Measurements from ENCODE around the gene PEX14. TPM values are rescaled to one million over a fixed set of nuclear protein-coding genes. Genes with fewer than 3 reads are reported as not detected.

The PEX14 gene
- total and polyA plus RNA-seq, 5 donors = 17.5 to 24.6 (median 20.8) TPM

DNA sequence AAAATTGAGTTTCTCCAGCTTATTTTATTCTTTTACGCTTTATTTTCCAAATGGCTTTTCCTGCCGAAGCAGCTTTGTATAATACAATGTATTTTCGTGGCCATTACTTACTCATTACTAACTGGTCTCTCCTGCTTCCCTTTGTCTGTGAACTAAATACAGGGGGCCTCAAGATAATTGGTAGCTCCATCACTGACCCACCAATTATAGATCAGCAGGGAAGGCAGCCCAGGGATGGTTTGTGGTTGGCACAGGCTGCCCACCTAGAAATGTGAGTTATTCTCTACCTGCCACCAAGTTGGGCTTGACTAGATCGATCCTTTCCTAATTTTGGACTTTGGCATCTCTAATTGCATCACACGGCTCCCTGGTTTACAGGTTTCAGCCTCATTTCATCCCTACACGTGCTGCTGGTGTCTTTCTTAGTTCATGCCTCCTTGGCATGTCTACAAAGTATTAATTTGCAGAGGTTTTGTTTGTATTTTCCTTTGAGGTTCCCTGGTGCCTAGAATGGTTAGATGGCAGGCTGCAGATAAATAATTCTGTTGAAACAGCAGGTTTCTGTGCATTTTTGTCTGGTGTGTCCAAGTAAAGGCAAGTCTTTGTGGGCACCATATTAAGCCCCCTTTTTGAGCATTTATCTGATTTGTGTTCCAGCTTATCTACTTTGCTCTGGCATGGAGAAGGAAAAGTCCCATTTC, 35.2 kb downstream of the PEX14 start:
- 83% methylated on average over 6 of the region's 6 CpGs for WGBS
- DNase-seq = no peak
- intact Hi-C loops (cut with DNase I) = loop anchor here in 3 of 4 donors (5.0 to 10.0 kb wide), 3 partner anchors 355 to 435 kb away; no protein-coding TSS in a partner anchor

GRCh38 chr1:10510520-10511493, 36.1 kb downstream of the PEX14 start:
- no peak overlapping the region for H3K27ac ChIP-seq (ENCODE audit: low read length)
- intact Hi-C loops (cut with DNase I) = loop anchor here in 3 of 4 donors (5.0 to 10.0 kb wide), 3 partner anchors 354 to 434 kb away; no protein-coding TSS in a partner anchor
- ATAC-seq = peak in 1 of 2 donors; percentile 49
- no peak for DNase-seq
- H3K9me3 ChIP-seq (ENCODE audit: control insufficient read depth, low read length) = no peaks in the 10 kb centered on the region
- no peaks in the 10 kb centered on the region for H3K27me3 ChIP-seq (ENCODE audit: control insufficient read depth, insufficient read depth)
- 39% methylated on average over 12 of the region's 12 CpGs for WGBS
- H3K4me3 ChIP-seq (ENCODE audit: low read length) = no peak overlapping the region
- peaks cover 11% of the 10 kb centered on the region for H3K4me1 ChIP-seq (ENCODE audit: control insufficient read depth, insufficient read depth, low read length)

More for the DNA sequence above, 35.2 kb downstream of the PEX14 start:
- no peaks in the 10 kb centered on the region for H3K9me3 ChIP-seq (ENCODE audit: control insufficient read depth, low read length)
- ATAC-seq = no peak
- H3K27ac ChIP-seq (ENCODE audit: low read length) = no peak overlapping the region
- H3K4me3 ChIP-seq (ENCODE audit: low read length) = no peak overlapping the region
- H3K27me3 ChIP-seq (ENCODE audit: control insufficient read depth, insufficient read depth) = no peaks in the 10 kb centered on the region
- peaks cover 11% of the 10 kb centered on the region for H3K4me1 ChIP-seq (ENCODE audit: control insufficient read depth, insufficient read depth, low read length)

DNA sequence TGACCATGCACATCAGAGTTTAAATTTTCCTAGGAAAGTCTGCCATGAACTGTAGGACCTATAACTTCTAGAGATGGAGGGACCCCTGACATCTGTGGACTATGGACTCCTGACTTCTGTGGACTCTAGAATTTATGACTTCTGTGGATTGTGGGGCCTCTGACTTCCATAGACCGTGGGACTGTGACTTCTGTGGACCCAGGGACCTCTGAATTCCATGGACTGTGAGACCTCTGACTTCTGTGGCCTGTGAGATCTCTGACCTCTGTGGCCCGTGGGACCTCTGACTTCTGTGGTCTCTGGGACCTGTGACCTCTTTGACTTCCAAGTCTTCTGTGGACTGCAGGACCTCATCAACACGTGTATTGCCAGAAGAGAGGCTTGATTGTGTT, 36.7 kb downstream of the PEX14 start:
- DNase-seq (no peak), ATAC-seq (no peak)
- 65% methylated on average over 3 of the region's 3 CpGs for WGBS
- Histone ChIP-seq H3K27ac (ENCODE audit: low read length) (no peak overlapping the region), H3K9me3 (ENCODE audit: control insufficient read depth, low read length) (no peaks in the 10 kb centered on the region), H3K4me3 (ENCODE audit: low read length) (no peak overlapping the region), H3K27me3 (ENCODE audit: control insufficient read depth, insufficient read depth) (no peaks in the 10 kb centered on the region), H3K4me1 (ENCODE audit: control insufficient read depth, insufficient read depth, low read length) (peaks cover 11% of the 10 kb centered on the region)
- intact Hi-C loops (cut with DNase I) = loop anchor here in 3 of 4 donors (5.0 to 10.0 kb wide), 3 partner anchors 353 to 433 kb away; no protein-coding TSS in a partner anchor

DNA sequence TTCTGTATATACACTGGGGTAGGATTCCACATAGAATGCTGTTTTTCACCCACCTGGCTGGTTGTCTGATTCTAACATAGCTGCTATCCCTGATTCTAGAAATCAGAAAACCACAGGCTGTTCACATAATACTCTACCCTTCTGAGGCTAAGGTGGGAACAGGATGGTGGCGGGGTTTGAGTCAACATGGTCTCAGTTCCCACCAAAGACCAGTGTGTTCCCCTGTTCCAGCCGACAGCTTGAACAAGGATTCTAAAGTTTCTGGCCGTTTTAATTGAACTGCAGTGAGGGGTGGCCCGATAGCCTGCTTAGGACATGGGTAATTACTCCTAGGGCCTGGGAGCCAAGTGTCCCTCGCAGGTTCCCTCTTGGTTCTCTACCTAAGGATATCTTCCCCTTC, 38.4 kb downstream of the PEX14 start:
- intact Hi-C loops (cut with DNase I) = loop anchor here in 3 of 4 donors (5.0 to 10.0 kb wide), 3 partner anchors 352 to 432 kb away; no protein-coding TSS in a partner anchor
- 94% methylated on average over 5 of the region's 5 CpGs for WGBS
- no peak overlapping the region for H3K27ac ChIP-seq (ENCODE audit: low read length)
- H3K27me3 ChIP-seq (ENCODE audit: control insufficient read depth, insufficient read depth) = no peaks in the 10 kb centered on the region
- H3K4me1 ChIP-seq (ENCODE audit: control insufficient read depth, insufficient read depth, low read length) = peaks cover 14% of the 10 kb centered on the region
- ATAC-seq (no peak), DNase-seq (no peak)
- H3K9me3 ChIP-seq (ENCODE audit: control insufficient read depth, low read length) = no peaks in the 10 kb centered on the region
- no peak overlapping the region for H3K4me3 ChIP-seq (ENCODE audit: low read length)

DNA sequence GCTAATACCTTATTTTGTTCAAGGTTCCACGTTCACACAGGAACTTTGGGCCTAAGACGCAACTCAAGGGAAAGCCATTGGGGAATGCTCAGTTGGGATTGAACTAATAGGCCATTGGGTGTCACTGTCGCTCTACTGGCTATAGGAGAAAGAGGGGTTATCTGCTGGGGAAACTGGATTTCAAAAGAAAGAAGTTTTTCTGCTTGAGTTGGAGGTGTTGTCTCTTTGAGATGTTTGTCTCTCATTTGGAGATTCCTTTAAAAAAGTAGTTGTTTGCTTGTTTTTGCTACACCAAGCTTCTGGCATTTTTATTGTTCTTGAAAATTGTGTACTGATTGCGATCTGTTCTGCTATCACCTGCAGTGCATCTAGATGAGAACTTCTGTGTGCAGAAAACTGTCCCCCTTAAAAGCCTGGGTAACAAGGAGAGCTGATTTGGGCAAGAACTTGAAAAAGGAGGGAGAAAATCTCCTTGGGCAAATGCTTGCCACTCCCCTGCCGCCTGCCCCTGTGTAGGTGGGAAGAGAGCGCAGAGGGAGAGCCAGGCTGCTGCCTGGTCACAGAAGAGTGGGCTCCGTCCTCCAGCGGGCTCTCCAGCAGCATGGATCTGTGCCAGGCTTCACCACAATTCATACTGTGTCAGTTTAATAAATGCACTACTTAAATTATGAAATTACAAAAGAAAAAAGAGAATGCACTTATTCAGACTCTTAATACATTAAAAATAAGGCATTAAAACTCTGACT, 39.9 kb downstream of the PEX14 start:
- H3K9me3 ChIP-seq (ENCODE audit: control insufficient read depth, low read length) = no peaks in the 10 kb centered on the region

GRCh38 chr1:10515301-10515975, 40.7 kb downstream of the PEX14 start:
- Histone ChIP-seq H3K9me3 (ENCODE audit: control insufficient read depth, low read length) (no peaks in the 10 kb centered on the region), H3K27me3 (ENCODE audit: control insufficient read depth, insufficient read depth) (no peaks in the 10 kb centered on the region), H3K27ac (ENCODE audit: low read length) (no peak overlapping the region), H3K4me1 (ENCODE audit: control insufficient read depth, insufficient read depth, low read length) (peaks cover 13% of the 10 kb centered on the region), H3K4me3 (ENCODE audit: low read length) (no peak overlapping the region)
- ATAC-seq (no peak), DNase-seq (no peak)
- WGBS = 75% methylated on average over 10 of the region's 10 CpGs
- intact Hi-C loops (cut with DNase I) = loop anchor here in 2 of 4 donors (5.0 to 10.0 kb wide), 3 partner anchors 349 to 429 kb away; no protein-coding TSS in a partner anchor

More for the DNA sequence above, 39.9 kb downstream of the PEX14 start:
- peaks cover 14% of the 10 kb centered on the region for H3K4me1 ChIP-seq (ENCODE audit: control insufficient read depth, insufficient read depth, low read length)
- WGBS = 72% methylated on average over 8 of the region's 8 CpGs
- DNase-seq (no peak), ATAC-seq (no peak)
- no peaks in the 10 kb centered on the region for H3K27me3 ChIP-seq (ENCODE audit: control insufficient read depth, insufficient read depth)
- no peak overlapping the region for H3K27ac ChIP-seq (ENCODE audit: low read length)
- intact Hi-C loops (cut with DNase I) = loop anchor here in 3 of 4 donors (5.0 to 10.0 kb wide), 4 partner anchors 350 to 430 kb away; no protein-coding TSS in a partner anchor
- H3K4me3 ChIP-seq (ENCODE audit: low read length) = no peak overlapping the region

GRCh38 chr1:10515976-10516750, 41.4 kb downstream of the PEX14 start:
- Histone ChIP-seq H3K4me3 (ENCODE audit: low read length) (no peak overlapping the region), H3K9me3 (ENCODE audit: control insufficient read depth, low read length) (no peaks in the 10 kb centered on the region), H3K27me3 (ENCODE audit: control insufficient read depth, insufficient read depth) (no peaks in the 10 kb centered on the region), H3K27ac (ENCODE audit: low read length) (no peak overlapping the region), H3K4me1 (ENCODE audit: control insufficient read depth, insufficient read depth, low read length) (peaks cover 10% of the 10 kb centered on the region)
- intact Hi-C loops (cut with DNase I) = loop anchor here in 2 of 4 donors (5.0 to 10.0 kb wide), 3 partner anchors 349 to 429 kb away; no protein-coding TSS in a partner anchor
- no peak for ATAC-seq
- DNase-seq = no peak
- 82% methylated on average over 6 of the region's 6 CpGs for WGBS

- Histone ChIP-seq H3K27ac (ENCODE audit: low read length) (no peak overlapping the region), H3K9me3 (ENCODE audit: control insufficient read depth, low read length) (no peaks in the 10 kb centered on the region), H3K4me1 (ENCODE audit: control insufficient read depth, insufficient read depth, low read length) (peaks cover 5% of the 10 kb centered on the region), H3K4me3 (ENCODE audit: low read length) (no peak overlapping the region), H3K27me3 (ENCODE audit: control insufficient read depth, insufficient read depth) (no peaks in the 10 kb centered on the region)
- ATAC-seq (no peak), DNase-seq (no peak)
- 71% methylated on average over 8 of the region's 8 CpGs for WGBS
- intact Hi-C loops (cut with DNase I) = loop anchor here in 2 of 4 donors (5.0 to 10.0 kb wide), 3 partner anchors 348 to 428 kb away; no protein-coding TSS in a partner anchor
These were observed 42.4 kb downstream of the PEX14 start for GRCh38 chr1:10516925-10517676.

- no peaks in the 10 kb centered on the region for H3K9me3 ChIP-seq (ENCODE audit: control insufficient read depth, low read length)
- DNase-seq (no peak), ATAC-seq (no peak)
- 97% methylated on average over 2 of the region's 2 CpGs for WGBS
- H3K27ac ChIP-seq (ENCODE audit: low read length) = no peak overlapping the region
- H3K4me3 ChIP-seq (ENCODE audit: low read length) = no peak overlapping the region
- peaks cover 5% of the 10 kb centered on the region for H3K4me1 ChIP-seq (ENCODE audit: control insufficient read depth, insufficient read depth, low read length)
- intact Hi-C loops (cut with DNase I) = loop anchor here in 2 of 4 donors (5.0 to 10.0 kb wide), 3 partner anchors 347 to 427 kb away; no protein-coding TSS in a partner anchor
- no peaks in the 10 kb centered on the region for H3K27me3 ChIP-seq (ENCODE audit: control insufficient read depth, insufficient read depth)
These were observed 42.9 kb downstream of the PEX14 start for GRCh38 chr1:10517677-10517982.
